Measurements from ENCODE around the gene RERE. TPM values are rescaled to one million over a fixed set of nuclear protein-coding genes. Genes with fewer than 3 reads are reported as not detected.

RERE gene
- total RNA-seq, 2 donors from 2014 or later, result 102 to 108 TPM

DNA sequence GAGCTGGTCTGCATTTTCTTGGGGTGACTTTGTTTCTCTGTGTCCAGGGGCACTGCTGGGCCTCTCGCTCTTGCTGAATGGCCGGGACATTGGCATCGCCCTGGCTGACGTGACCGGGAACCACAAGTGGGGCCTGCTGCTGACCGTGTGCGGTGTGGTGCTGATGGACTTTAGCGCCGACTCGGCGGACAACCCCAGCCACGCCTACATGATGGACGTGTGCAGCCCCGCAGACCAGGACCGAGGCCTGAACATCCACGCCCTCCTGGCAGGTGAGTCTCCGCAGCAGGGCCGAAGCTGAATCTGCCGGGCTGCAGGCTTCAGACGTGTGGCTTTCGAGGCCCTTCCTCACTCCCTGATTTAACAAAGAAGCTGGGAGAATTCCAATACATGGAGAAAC is 491.7 kb downstream of the RERE start:
- DNase-seq (no peak), ATAC-seq (no peak)
- H3K36me3 Mint-ChIP-seq (ENCODE audit: low read depth), result no peaks in the 10 kb centered on the region
- H3K9me3 ChIP-seq (ENCODE audit: control insufficient read depth, low read length, poor library complexity, severe bottlenecking), result no peaks in the 10 kb centered on the region
- no peak overlapping the region for H3K4me3 Mint-ChIP-seq
- no peaks in the 10 kb centered on the region for H3K27me3 Mint-ChIP-seq
- H3K4me1 Mint-ChIP-seq, result no peaks in the 10 kb centered on the region
- H3K27ac Mint-ChIP-seq, result no peak overlapping the region

DNA sequence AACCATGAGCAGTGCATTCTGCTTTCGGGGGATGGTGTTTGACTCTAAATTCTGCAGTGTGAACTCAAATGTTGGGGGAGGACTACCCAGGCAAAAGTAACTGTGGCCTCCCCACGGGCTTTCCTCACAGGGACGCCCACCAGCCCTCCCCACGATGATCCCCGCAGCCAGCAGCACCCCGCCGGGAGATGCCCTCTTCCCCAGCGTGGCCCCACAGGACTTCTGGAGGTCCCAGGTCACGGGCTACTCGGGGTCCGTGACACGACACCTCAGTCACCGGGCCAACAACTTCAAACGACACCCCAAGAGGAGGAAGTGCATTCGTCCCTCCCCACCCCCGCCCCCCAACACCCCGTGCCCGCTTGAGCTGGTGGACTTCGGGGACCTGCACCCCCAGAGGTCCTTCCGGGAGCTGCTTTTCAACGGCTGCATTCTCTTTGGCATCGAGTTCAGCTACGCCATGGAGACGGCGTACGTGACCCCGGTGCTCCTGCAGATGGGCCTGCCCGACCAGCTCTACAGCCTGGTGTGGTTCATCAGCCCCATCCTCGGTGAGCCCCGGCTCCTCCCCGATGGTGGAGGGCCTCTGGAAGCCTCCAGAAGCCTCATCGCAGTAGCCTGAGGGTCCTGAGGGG is 493.1 kb downstream of the RERE start:
- no peak for ATAC-seq
- H3K27me3 Mint-ChIP-seq, result no peaks in the 10 kb centered on the region
- no peak overlapping the region for H3K4me3 Mint-ChIP-seq

DNA sequence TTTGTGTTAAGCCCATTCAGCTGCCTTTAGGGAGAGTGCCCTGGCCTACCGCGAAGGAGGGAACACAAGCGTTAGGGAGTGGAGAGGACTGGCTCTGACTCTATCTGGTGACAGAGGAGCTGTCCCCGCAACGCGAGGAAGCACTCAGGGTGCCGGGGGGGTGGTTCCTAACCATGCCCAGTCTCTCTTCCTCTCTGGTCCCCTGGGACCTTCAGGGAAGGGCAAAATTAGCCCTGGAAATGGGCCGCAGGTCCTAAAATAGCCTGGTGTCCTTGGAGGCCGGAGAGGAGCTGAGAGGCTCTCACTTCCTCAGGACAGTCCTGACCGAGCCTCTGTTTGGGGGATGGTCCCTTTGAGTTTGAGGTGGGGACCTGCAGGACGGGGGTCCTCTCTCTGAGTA is 493.7 kb downstream of the RERE start:
- no peak for ATAC-seq
- H3K27ac Mint-ChIP-seq, result no peak overlapping the region

More for the DNA sequence above, 493.1 kb downstream of the RERE start:
- DNase-seq, result no peak
- no peak overlapping the region for H3K27ac Mint-ChIP-seq
- no peaks in the 10 kb centered on the region for H3K9me3 ChIP-seq (ENCODE audit: control insufficient read depth, low read length, poor library complexity, severe bottlenecking)
- no peaks in the 10 kb centered on the region for H3K4me1 Mint-ChIP-seq
- H3K36me3 Mint-ChIP-seq (ENCODE audit: low read depth), result no peaks in the 10 kb centered on the region

DNA sequence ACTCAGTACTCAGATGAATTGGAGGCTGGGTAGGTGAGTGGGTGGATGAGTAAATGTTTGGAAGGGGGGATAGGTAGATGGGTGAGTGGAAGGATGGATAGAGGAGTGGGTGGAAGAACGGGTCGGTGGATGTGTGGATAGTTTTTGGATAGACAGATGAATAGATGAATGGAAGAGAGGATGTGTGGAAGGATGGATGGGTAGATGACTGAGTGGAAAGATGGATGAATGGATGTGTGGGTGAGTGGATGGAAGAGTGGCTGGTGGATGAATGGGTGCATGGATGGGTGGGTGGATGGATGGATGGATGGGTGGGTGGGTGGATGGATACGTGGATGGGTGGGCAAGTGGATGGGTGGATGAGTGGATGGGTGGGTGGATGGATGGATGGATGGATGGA is 495.8 kb downstream of the RERE start:
- no peak for DNase-seq
- Mint-ChIP-seq H3K27ac (no peak overlapping the region), H3K4me3 (no peak overlapping the region), H3K27me3 (peaks cover 5% of the 10 kb centered on the region), H3K36me3 (ENCODE audit: low read depth) (no peaks in the 10 kb centered on the region), H3K4me1 (peaks cover 2% of the 10 kb centered on the region)
- no peaks in the 10 kb centered on the region for H3K9me3 ChIP-seq (ENCODE audit: control insufficient read depth, low read length, poor library complexity, severe bottlenecking)
- no peak for ATAC-seq

More for the DNA sequence above, 493.7 kb downstream of the RERE start:
- DNase-seq, result no peak
- no peak overlapping the region for H3K4me3 Mint-ChIP-seq
- H3K27me3 Mint-ChIP-seq, result no peaks in the 10 kb centered on the region
- H3K36me3 Mint-ChIP-seq (ENCODE audit: low read depth), result no peaks in the 10 kb centered on the region
- no peaks in the 10 kb centered on the region for H3K4me1 Mint-ChIP-seq
- H3K9me3 ChIP-seq (ENCODE audit: control insufficient read depth, low read length, poor library complexity, severe bottlenecking), result no peaks in the 10 kb centered on the region

DNA sequence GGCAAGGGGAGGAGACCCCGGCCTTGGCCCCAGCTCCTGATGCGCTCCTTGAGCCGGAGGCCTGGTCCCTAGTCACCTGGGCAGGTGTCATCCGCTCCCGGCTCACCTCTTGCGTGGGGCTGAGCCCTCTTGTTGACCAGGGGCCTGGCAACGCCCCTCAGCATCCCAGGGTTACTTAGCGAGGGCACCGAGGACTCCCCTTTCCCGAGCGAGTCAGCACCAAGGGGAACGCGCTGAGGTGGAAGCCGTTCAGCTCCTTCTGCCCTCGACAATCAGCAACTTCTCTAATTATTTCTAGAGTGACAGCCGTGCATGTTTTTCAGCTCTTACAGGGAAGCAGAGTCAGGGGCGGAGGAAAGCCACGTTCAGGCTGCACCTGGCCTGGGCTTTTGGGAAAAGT is 499.0 kb downstream of the RERE start:
- Mint-ChIP-seq H3K27me3 (peaks cover 35% of the 10 kb centered on the region), H3K36me3 (ENCODE audit: low read depth) (no peaks in the 10 kb centered on the region), H3K4me3 (peak overlapping the region; percentile 84), H3K4me1 (peaks cover 8% of the 10 kb centered on the region), H3K27ac (no peak overlapping the region)
- peak; percentile 3 for ATAC-seq
- DNase-seq, result no peak
- H3K9me3 ChIP-seq (ENCODE audit: control insufficient read depth, low read length, poor library complexity, severe bottlenecking), result no peaks in the 10 kb centered on the region

DNA sequence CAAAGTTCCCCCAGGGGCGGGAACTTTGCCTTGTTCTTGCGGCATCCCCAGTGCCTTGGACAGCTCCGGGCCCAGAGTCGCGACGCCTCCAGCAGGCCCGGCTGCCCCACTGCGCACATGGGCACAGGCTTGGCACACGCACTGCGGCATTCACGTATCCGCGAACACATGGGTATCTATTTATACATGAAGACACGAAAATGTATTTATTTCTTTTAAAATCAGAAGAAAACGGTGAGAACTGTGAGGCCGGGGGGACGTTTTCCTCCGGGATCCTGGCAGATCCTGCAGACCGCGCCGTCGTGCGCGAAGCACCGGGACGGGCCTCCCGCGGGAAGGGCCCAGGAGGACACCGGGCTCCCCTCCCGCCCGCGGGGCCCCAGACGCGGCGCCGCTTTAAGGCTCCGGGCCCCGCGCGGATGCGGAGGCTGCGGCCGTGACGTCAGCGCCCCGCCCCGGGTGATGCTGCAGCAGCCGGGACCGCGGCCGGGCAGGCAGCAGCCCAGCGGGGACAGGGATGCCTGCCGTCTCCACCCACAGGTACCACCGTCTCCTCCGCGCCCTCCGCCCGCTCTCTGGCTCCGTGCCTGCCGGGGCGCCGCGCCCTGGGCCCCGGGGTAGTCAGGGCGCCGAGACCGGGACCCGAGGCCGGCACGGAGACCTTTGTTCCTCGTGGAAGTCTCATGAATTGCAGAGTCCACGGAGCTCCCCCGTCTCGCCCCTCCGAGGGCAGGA is 499.6 kb downstream of the RERE start, which contains the start of gene SLC45A1:
TSS of gene SLC45A1 (plus strand) at position 468 of the 735 bp plus-strand sequence. CDS start 6,216 bp downstream, outside the sequence.
- ATAC-seq, result peak; percentile 96
- peak within 1 kb of the TSS; percentile 84 for H3K4me3 Mint-ChIP-seq
- DNase-seq, result peak; percentile 70 to 75 (median 73)
- H3K27me3 Mint-ChIP-seq, result peaks cover 39% of the 10 kb centered on the region
- H3K9me3 ChIP-seq (ENCODE audit: control insufficient read depth, low read length, poor library complexity, severe bottlenecking), result no peaks in the 10 kb centered on the region
- H3K27ac Mint-ChIP-seq, result no peak within 1 kb of the TSS
- H3K36me3 Mint-ChIP-seq (ENCODE audit: low read depth), result no peaks in the 10 kb centered on the region
- peaks cover 10% of the 10 kb centered on the region for H3K4me1 Mint-ChIP-seq

DNA sequence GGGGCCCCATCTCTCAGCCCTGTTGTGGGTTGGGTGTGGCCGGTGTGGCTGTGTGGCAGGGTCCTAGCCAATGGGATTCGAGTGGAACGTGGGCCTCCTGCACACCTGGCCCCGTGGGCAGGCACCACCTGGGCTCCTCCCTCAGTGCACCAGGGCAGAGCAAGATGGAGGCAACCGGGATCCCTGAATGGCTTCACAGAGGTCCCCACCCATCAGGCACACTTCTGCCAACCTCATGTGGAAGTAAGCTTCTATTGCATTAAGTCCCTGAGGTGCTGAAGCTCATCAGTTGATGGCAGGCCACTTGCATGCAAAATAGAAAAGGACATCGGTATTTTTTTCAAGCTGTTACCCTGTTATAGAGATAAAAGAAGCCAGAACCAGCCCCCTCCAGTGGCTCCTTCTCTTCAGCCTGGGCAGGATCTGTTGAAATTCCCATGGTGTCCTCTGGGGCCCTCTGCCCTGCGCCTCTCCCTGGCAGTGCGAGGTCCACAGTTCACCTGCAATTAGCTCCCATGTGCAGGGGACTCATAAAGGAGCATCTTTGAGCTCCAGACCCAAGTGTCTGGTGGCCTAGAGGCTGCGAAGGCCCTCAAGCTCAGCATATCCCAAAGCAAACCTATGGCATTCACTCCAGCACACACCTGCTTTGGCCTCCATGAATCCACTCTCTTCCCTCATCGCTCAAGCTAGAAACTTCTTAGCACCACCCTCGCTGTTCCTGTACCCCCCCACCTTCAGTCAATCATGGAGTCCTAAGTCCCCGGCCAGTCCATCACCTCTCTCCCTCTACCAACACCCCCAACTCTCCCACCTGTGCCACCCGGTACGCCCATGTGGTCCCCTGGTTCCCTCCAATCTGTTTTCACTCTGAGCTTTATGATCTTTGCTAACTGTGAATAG is 501.6 kb downstream of the RERE start:
- Mint-ChIP-seq H3K27me3 (peaks cover 41% of the 10 kb centered on the region), H3K27ac (peak overlapping the region; percentile 14), H3K4me1 (peaks cover 10% of the 10 kb centered on the region), H3K4me3 (peak overlapping the region; percentile 31), H3K36me3 (ENCODE audit: low read depth) (no peaks in the 10 kb centered on the region)
- no peaks in the 10 kb centered on the region for H3K9me3 ChIP-seq (ENCODE audit: control insufficient read depth, low read length, poor library complexity, severe bottlenecking)
- ATAC-seq (no peak), DNase-seq (no peak)

DNA sequence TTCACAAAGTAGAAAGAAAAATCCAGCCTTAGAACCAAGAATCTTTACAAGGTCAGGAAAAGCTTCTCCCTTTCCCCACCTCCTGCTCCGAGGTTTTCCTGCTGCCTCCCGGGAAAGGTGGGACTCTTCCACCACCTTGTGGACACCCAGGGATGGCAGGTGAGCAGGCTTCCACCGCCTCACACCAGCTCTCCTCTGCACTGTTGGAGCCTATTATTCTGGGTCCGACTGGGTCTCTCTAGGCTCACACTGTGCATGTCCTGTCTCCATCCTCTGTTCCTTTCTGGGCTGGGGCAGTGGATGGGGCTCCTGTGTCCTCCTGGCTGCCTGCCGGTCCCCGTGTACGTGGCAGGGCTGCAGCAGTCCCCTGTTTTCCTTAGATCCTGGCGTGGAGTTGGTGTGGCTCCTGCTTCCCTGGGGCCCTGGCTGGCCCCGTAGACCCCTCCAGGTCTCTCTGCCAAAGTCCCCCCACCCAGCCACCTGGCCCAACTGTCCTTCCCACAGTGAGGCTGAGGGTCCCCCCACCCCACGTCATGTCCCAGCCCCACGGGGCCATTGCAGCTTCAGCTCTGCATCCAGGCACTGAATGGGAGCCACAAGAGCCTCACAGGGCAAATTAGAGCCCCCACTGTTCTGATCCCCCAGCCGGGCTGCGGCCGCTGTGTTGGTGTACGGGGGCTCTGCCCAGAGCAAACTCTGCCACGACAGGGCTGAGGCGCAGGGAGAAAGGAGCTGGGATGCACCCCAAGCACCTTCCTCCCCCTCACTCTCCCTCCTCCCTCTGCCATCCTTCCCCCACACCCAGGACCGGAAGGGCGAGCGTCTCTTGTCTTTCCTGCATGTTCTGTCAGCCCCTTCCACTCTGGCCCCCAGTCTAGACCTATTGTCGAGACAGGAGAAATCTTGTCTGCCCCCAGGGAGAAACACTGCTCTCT is 502.8 kb downstream of the RERE start:
- H3K4me1 Mint-ChIP-seq, result peaks cover 10% of the 10 kb centered on the region
- peak; percentile 40 for ATAC-seq
- H3K9me3 ChIP-seq (ENCODE audit: control insufficient read depth, low read length, poor library complexity, severe bottlenecking), result no peaks in the 10 kb centered on the region
- H3K36me3 Mint-ChIP-seq (ENCODE audit: low read depth), result no peaks in the 10 kb centered on the region
- peak overlapping the region; percentile 50 for H3K4me3 Mint-ChIP-seq
- peaks cover 41% of the 10 kb centered on the region for H3K27me3 Mint-ChIP-seq
- peak overlapping the region; percentile 29 for H3K27ac Mint-ChIP-seq
- peak in 2 of 3 donors; percentile 27 to 33 for DNase-seq

DNA sequence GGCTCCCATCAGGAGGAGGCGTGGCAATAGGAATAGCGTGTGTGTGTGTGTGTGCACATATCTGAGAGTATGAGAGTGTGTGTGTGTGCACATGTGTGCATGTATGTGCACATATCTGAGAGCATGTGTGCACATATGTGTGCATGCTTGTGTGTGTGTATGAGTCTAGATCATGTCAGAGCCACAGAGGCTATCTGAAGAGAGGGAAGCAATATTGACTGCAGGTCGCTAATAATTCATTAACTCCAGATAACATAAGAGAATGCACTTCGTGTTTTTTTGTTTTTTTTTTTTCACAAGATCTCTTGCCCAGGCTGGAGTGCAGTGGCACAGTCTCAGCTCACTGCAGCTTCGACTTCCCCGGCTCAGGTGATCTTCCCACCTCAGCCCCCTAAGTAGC is 504.2 kb downstream of the RERE start:
- Mint-ChIP-seq H3K36me3 (ENCODE audit: low read depth) (no peaks in the 10 kb centered on the region), H3K27ac (no peak overlapping the region), H3K27me3 (peaks cover 41% of the 10 kb centered on the region), H3K4me3 (no peak overlapping the region), H3K4me1 (peaks cover 10% of the 10 kb centered on the region)
- no peak for DNase-seq
- ATAC-seq, result no peak
- H3K9me3 ChIP-seq (ENCODE audit: control insufficient read depth, low read length, poor library complexity, severe bottlenecking), result no peaks in the 10 kb centered on the region

DNA sequence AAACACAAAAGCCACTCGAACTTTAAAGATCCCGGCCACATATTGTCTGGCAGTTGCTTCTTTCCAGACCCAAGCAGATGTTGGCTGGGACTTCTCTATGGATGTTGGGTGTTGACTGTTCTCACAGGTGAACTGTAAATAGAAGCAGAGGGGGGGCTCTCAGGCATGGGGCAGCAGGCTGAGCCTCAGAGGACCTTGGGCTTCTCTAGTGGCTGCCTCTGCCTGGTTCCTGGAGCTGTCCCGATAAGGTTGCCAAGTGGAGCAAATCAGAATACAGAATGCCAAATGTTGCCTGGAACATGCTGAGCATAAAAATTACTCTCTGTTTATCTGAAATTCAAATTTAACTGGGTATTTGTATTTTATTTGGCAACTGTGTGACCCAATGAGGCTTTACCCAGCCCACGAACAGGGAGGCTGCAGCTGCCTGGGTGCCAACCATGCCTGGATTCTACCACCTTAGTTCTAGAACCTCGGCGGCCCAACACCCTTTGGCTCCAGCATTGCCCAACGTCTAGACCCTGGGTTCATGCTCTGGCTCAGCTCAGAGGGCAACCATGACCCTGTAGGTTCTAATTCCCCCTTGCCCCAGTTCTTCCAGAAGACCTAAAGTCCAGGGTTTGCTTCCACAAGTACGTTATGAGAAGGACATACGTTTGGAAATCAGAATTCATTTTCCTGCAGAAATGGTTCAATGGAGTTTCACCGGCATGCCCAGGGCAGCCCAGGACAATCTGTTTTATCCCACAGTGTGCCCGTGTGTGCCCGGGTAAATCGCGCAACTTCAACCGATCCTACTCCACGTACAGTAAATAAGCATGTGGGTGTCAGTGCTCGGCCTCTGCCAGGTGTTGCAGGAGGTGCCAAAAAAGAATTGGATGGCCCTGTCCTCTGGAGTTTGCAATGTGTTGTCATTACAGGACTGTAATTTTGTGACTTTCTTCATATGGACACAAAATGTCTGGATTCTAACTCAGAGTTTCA is 504.9 kb downstream of the RERE start:
- peaks cover 41% of the 10 kb centered on the region for H3K27me3 Mint-ChIP-seq
- H3K4me1 Mint-ChIP-seq, result peaks cover 9% of the 10 kb centered on the region
- no peak overlapping the region for H3K27ac Mint-ChIP-seq
- H3K9me3 ChIP-seq (ENCODE audit: control insufficient read depth, low read length, poor library complexity, severe bottlenecking), result no peaks in the 10 kb centered on the region
- DNase-seq (no peak), ATAC-seq (no peak)
- H3K4me3 Mint-ChIP-seq, result no peak overlapping the region
- no peaks in the 10 kb centered on the region for H3K36me3 Mint-ChIP-seq (ENCODE audit: low read depth)

DNA sequence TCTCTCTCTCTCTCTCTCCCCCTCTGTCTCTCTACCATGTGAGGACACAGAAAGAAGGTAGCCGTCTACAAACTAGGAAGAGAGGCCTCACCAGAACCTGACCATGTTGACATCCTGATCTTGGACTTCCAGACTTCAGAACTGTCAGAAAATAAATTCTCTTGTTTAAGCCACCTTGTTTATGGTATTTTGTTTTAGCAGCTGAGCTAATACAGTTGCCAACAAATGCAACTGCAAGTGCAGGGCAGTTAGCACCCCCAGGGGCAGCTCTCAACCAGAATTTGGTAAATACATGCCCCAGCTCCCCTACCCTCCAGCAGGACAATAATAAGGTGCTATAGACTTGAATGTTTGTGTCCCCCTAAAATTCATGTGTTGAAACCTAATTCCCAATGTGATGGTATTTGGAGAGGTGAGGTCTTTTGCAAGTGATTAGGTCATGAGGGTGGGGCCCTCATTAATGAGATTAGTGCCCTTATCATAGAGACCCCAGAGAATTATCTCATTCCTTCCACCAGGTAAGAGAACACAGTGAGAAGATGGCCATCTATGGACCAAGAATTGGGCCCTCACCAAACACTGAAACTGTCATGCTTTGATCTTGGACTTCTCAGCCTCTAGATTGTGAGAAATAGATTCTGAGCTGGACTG is 506.2 kb downstream of the RERE start:
- H3K4me3 Mint-ChIP-seq, result no peak overlapping the region
- H3K9me3 ChIP-seq (ENCODE audit: control insufficient read depth, low read length, poor library complexity, severe bottlenecking), result no peaks in the 10 kb centered on the region
- ATAC-seq (no peak), DNase-seq (no peak)
- no peak overlapping the region for H3K27ac Mint-ChIP-seq
- peaks cover 32% of the 10 kb centered on the region for H3K27me3 Mint-ChIP-seq
- no peaks in the 10 kb centered on the region for H3K36me3 Mint-ChIP-seq (ENCODE audit: low read depth)
- H3K4me1 Mint-ChIP-seq, result peaks cover 6% of the 10 kb centered on the region
